Measurements from ENCODE around the gene TK1. TPM values are rescaled to one million over a fixed set of nuclear protein-coding genes. Genes with fewer than 3 reads are reported as not detected.

The TK1 gene
- total RNA-seq (2022; extraction: Qiagen RNA extraction; ENCODE audit: low read depth): 211 to 279 TPM (median 233 TPM) in 5 replicates

DNA sequence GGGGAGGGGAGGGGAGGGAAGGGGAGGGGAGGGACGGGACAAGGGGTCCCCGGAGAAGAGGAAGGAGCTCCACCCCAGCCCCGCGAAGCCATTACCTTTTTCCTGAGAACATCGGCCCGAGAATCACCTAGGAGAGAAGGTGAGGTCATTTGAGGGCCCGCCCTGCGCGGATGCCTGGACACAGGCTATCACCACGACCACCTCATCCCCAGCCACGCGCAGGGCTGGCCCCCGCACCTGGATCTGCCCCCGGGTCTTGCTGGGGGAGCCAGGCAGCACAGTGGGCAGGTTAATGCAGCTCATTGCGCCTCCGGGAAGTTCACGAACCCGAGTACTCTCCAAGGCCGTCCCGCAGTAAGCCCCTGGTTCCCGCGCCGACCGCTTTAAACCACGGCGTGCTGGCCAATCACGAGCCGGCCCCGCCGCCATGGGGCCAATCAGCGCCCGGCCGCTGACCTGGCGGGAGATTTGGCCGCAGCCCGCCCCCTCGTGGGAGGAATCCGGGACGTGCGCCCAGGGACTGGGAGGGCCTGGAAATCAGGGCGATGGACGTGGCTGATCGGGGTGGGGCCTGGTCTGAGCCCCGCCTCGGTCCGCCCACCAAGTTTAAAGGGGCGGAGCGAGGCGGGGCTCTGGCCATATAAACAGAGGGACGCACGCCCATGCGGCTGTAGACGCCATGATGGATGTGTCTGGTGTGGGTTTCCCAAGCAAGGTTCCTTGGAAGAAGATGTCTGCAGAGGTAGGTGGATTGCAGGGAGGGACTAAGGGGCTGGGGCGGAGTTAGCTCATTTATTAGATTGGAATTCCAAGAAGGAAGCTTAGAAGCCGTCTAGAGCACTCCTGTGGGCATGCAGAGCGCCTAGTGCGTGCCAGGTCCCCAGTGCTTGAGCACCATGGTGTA, at the start of gene TK1, which contains the start of gene AFMID:
Gene TK1, minus strand, starts transcription at position 361 of the 904 bp plus-strand sequence. Its CDS starts 58 bp downstream, at position 303.
Gene AFMID, plus strand, starts transcription at position 671 of the 904 bp plus-strand sequence. Its CDS starts 9 bp downstream, at position 680.

DNA sequence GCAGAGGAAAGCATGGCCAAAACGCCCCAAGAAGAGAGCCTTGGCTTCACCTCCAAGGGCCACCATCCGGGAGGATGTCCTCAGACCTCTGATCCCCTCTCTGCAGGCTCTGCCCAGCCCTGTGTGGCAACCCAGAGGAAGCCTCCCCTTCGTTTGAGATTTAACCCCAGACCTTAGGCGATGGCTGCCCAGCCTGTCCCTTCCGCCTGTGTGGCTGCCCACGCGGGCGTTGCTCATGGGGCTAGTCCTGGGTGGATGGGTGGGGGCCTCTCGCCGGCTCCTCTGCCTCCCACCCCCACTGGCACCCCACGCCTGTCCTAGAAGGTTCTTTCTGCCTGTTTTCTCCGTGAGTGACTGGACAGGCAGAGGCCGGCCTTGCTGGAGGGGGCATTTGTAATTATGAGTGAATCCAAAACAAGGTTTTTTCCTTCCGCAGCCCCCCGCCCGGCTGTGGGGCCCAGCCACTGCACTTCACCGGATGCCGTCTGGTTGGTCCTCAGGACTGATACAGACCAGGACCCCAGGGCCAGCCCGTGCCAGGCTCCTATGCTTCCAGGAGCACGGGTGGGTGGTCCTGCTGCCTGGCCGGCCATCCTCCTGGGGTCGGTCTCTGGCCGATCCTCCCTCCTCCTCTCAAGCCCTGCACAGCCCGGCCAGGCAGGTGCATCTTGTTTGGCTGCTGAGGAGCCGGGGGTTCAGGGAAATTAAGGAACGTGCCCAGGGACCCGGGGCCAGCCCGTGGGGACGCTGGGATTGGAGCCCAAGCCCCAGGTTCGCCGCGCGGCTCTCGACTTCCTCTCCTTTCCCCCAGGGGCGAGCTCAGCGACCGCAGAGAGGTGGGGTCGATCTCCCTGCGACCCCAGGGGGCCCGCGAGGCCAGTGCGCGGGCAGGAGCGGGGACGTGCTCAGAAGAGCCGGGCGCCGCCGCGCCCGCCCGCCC, 44.4 kb upstream of the TK1 start, which contains the start of gene TMEM235:
Gene TMEM235, plus strand, starts transcription at position 636 of the 940 bp plus-strand sequence. CDS start 393 bp downstream, outside the sequence.

DNA sequence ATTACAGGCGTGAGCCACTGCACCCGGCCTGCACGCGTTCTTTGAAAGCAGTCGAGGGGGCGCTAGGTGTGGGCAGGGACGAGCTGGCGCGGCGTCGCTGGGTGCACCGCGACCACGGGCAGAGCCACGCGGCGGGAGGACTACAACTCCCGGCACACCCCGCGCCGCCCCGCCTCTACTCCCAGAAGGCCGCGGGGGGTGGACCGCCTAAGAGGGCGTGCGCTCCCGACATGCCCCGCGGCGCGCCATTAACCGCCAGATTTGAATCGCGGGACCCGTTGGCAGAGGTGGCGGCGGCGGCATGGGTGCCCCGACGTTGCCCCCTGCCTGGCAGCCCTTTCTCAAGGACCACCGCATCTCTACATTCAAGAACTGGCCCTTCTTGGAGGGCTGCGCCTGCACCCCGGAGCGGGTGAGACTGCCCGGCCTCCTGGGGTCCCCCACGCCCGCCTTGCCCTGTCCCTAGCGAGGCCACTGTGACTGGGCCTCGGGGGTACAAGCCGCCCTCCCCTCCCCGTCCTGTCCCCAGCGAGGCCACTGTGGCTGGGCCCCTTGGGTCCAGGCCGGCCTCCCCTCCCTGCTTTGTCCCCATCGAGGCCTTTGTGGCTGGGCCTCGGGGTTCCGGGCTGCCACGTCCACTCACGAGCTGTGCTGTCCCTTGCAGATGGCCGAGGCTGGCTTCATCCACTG, 27.3 kb upstream of the TK1 start, which contains the start of gene BIRC5:
Gene BIRC5, plus strand, starts transcription at position 238 of the 690 bp plus-strand sequence. Its CDS starts 64 bp downstream, at position 302.

GRCh38 chr17:78168242-78168902, 18.5 kb downstream of the TK1 start, which contains the start of gene SYNGR2:
SYNGR2 (plus strand) TSS chr17:78168581; CDS start chr17:78168617, 36 bp downstream.

GRCh38 chr17:78130437-78131101, 56.3 kb downstream of the TK1 start, which contains the start of gene TMC8:
TMC8 (plus strand) TSS chr17:78130771; CDS start chr17:78131589, 818 bp downstream.

DNA sequence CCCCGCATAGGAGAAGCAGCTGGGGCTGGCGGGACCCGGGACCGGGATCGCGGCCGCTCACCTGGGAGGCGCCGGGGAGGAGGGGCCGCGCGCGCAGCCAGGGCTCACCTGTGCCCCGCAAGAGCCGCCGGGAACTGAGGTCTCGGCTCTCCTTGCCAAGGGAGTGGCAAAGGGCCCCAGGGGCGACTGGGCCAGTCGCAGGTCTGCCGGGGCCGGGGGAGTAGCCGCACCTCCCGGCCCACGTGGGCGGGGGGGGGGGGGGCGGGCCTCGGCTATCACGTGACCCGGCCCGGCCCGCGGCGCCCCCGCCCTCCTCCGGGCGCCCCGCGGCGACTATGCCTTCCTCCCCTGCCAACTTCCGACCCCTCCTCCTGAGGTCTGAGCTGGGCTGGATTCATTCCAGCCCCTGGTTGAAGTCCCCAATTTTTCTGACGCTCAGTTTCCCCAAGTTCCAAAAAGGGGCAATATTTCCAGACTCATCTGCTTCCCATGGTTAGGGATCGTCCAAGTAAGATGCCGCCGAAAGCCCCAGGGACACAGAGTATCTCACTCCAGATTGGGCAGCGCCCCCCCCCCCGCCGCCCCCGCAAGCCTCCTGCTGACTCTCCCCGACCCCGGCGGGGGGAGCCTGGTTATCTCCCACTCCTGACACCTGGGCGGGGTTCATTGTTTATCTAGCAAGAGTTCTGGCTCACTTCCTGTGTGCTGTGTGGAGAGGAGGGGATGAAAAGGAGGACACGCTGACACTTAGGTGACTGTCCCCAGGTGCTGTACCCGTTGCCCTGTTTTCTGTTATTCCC, 58.1 kb downstream of the TK1 start, which contains the start of gene TMC6:
Gene TMC6, minus strand, starts transcription at position 205 of the 800 bp plus-strand sequence. CDS start 1,923 bp downstream, outside the sequence.

Other genes with a start within 250 kb of the TK1 start
- 1.3 to 2.6 TPM (median 1.8 TPM) in 5 replicates for gene TNRC6C, start 228.3 kb downstream of the TK1 start, total RNA-seq (2022; extraction: Qiagen RNA extraction; ENCODE audit: low read depth)
- gene TMC6, start 58.3 kb downstream of the TK1 start, total RNA-seq (2022; extraction: Qiagen RNA extraction; ENCODE audit: low read depth): 9.2 to 13.5 TPM (median 12.0 TPM) in 5 replicates
- 0.21 to 0.42 TPM (median 0.40 TPM) in 5 replicates for gene TMC8, start 56.3 kb downstream of the TK1 start, total RNA-seq (2022; extraction: Qiagen RNA extraction; ENCODE audit: low read depth)
- gene C17orf99, start 40.7 kb downstream of the TK1 start, total RNA-seq (2022; extraction: Qiagen RNA extraction; ENCODE audit: low read depth): not detected in 5 replicates
- 112 to 208 TPM (median 191 TPM) in 5 replicates for gene SYNGR2, start 18.5 kb downstream of the TK1 start, total RNA-seq (2022; extraction: Qiagen RNA extraction; ENCODE audit: low read depth)
- gene AFMID, start 310 bp upstream of the TK1 start, total RNA-seq (2022; extraction: Qiagen RNA extraction; ENCODE audit: low read depth): 34.8 to 55.0 TPM (median 36.2 TPM) in 5 replicates
- gene BIRC5, start 27.2 kb upstream of the TK1 start, total RNA-seq (2022; extraction: Qiagen RNA extraction; ENCODE audit: low read depth): 95.9 to 111 TPM (median 104 TPM) in 5 replicates
- gene TMEM235, start 44.6 kb upstream of the TK1 start, total RNA-seq (2022; extraction: Qiagen RNA extraction; ENCODE audit: low read depth): not detected in 5 replicates
- gene SOCS3, start 173.0 kb upstream of the TK1 start, total RNA-seq (2022; extraction: Qiagen RNA extraction; ENCODE audit: low read depth): 31.6 to 38.2 TPM (median 35.7 TPM) in 5 replicates
- 18.7 to 26.6 TPM (median 22.8 TPM) in 5 replicates for gene PGS1, start 191.6 kb upstream of the TK1 start, total RNA-seq (2022; extraction: Qiagen RNA extraction; ENCODE audit: low read depth)

All from A549 treated with GW870086 at 1 μM for 4 hours (cell line).